ENCODE measurements around the gene PRDM16.

Gene PRDM16

DNA sequence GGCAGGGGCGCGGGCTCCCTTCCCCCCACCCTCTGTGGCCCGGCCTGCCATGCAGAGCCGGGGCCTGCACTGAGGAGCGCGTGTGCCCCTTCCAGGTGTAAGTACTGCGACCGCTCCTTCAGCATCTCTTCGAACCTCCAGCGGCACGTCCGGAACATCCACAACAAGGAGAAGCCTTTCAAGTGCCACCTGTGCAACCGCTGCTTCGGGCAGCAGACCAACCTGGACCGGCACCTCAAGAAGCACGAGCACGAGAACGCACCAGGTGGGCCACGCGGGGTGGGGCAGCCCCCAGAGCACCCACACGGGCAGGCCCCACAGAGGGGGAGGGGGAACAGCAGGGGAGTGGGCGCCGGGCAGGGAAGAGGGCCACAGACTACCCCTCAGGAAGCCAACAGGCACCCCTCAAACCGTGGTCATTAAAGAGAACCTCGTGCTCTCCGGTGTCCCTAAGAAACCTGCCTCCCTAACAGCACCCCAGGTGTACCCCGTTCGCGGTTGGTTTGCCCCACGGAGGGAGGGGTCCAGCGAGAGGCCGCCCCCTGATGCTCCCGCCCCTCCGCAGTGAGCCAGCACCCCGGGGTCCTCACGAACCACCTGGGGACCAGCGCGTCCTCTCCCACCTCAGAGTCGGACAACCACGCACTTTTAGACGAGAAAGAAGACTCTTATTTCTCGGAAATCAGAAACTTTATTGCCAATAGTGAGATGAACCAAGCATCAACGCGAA is 356.6 kb downstream of the PRDM16 start:
- Histone ChIP-seq H3K27ac (ENCODE audit: low read depth, low read length) (no peak overlapping the region), H3K4me1 (ENCODE audit: control insufficient read depth, insufficient read depth, low read length) (no peaks in the 10 kb centered on the region), H3K4me3 (ENCODE audit: low read length) (no peak overlapping the region), H3K36me3 (ENCODE audit: control insufficient read depth, insufficient read depth, low read length) (no peaks in the 10 kb centered on the region), H3K9ac (ENCODE audit: low read length) (no peak overlapping the region), H3K27me3 (ENCODE audit: control insufficient read depth, insufficient read depth, low read length) (peaks cover 6% of the 10 kb centered on the region)

DNA sequence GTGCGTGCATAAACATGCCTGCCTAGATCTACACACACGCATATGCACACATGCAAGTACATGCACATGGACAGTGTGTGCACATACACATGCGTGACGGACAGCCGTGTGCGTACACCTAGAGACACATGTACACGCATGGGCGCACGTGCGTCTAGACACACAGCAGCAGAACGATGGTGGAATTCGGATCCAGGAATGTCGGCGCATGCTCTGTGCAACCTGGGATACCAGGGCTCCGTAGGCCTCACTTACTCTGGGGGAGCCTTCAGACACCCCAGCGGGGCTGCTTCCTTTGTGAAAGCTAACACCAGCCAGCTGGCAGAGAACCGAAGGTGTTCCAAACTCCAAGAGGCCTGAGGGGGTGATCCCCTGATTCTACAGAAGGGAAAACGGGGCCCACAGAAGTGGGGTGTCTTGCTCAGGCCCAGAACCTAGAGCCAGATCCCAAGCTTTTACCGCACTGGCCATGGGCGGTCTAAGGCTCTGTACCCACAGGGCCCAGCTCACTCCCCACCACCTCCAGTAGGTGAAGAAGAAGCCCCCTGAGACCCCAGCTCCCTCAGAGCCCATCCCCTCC is 358.0 kb downstream of the PRDM16 start:
- H3K36me3 ChIP-seq (ENCODE audit: control insufficient read depth, insufficient read depth, low read length) = no peaks in the 10 kb centered on the region
- H3K9ac ChIP-seq (ENCODE audit: low read length) = no peak overlapping the region
- H3K27ac ChIP-seq (ENCODE audit: low read depth, low read length) = no peak overlapping the region
- no peaks in the 10 kb centered on the region for H3K4me1 ChIP-seq (ENCODE audit: control insufficient read depth, insufficient read depth, low read length)
- peaks cover 5% of the 10 kb centered on the region for H3K27me3 ChIP-seq (ENCODE audit: control insufficient read depth, insufficient read depth, low read length)
- H3K4me3 ChIP-seq (ENCODE audit: low read length) = no peak overlapping the region

DNA sequence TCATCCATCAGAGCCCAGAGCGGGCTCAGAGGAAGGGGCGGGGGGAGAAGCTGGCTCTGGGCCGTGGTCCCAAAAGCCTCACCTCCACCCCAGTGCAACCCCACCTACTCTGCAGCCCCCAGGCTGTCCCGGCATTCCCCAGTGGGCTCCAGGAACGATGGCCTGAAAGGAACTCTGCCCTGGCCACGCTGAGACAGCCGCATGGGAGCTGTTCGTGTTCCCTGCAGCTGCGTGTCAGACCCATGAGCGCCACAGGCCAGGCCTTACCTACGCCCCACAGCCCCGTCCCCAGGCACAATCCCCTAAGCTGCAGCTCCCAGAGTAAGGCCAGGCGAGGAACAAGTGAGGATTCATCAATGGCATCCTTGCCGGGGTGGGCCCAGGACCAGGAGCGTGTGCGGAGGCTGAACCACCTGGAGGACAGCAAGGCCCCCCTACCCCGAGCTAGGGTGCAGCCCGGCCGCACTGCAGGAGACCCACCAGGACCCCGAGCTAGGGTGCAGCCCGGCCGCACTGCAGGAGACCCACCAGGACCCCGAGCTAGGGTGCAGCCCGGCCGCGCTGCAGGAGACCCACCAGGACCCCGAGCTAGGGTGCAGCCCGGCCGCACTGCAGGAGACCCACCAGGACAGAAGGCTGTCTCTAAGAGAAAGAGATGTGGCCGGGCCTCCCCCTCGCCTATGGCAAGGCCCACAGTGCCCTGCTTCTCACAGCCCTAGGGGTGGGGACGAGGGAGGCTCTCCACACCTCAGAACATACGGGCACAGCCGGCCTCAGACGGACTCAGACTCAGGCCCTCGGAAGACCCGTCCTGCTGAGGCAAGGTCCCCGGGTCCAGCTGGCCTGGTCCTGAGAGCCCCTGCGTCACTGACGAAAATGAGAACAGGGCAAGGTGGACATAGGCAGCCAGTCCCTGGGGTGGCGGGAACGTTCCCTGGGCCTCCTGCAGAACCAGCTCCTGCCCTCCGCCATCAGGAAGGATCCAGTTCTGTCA is 359.0 kb downstream of the PRDM16 start:
- no peaks in the 10 kb centered on the region for H3K4me1 ChIP-seq (ENCODE audit: control insufficient read depth, insufficient read depth, low read length)
- no peak overlapping the region for H3K9ac ChIP-seq (ENCODE audit: low read length)
- H3K27me3 ChIP-seq (ENCODE audit: control insufficient read depth, insufficient read depth, low read length) = peaks cover 3% of the 10 kb centered on the region
- H3K36me3 ChIP-seq (ENCODE audit: control insufficient read depth, insufficient read depth, low read length) = no peaks in the 10 kb centered on the region
- H3K27ac ChIP-seq (ENCODE audit: low read depth, low read length) = no peak overlapping the region
- no peak overlapping the region for H3K4me3 ChIP-seq (ENCODE audit: low read length)

DNA sequence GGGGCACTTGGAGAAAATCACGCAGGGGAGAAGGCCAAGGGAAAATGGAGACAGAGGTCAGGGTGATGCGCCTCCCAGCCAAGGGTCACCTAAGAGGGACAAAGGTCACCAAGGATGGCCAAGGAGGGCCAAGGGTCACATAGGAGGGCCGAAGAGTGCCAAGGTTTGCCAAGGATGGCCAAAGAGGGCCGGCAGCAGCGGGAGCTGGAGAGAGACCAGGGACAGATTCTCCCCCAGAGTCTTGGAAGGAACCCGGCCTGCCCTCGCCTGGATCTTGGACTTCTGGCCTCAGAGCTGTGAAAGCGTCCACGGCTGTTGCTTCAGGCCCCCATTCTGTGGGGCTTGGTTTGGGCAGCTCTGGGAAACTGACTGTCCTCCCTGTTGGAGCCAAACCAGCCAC is 359.9 kb downstream of the PRDM16 start:
- Histone ChIP-seq H3K36me3 (ENCODE audit: control insufficient read depth, insufficient read depth, low read length) (no peaks in the 10 kb centered on the region), H3K27ac (ENCODE audit: low read depth, low read length) (no peak overlapping the region), H3K4me1 (ENCODE audit: control insufficient read depth, insufficient read depth, low read length) (no peaks in the 10 kb centered on the region), H3K4me3 (ENCODE audit: low read length) (no peak overlapping the region), H3K27me3 (ENCODE audit: control insufficient read depth, insufficient read depth, low read length) (peaks cover 2% of the 10 kb centered on the region), H3K9ac (ENCODE audit: low read length) (no peak overlapping the region)

DNA sequence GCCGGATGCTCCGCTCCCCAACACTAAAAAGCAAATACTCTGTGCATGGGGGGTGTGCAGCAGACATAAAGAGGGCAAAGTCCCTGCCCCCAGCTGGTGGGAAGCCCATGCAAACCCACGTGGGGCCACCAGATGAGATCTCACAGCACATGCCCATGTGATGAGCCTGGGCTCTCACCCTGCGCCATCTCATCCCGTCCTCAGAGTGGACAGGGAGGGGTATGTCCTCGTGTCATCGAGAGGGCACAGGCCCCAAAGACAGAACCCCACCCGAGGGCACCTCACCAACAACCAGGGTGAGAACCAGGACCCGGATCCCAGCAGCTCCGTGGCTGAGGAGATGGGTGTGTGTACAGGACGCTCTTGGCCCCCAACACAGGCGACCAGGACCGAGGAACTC is 360.3 kb downstream of the PRDM16 start:
- no peak overlapping the region for H3K4me3 ChIP-seq (ENCODE audit: low read length)
- H3K36me3 ChIP-seq (ENCODE audit: control insufficient read depth, insufficient read depth, low read length) = no peaks in the 10 kb centered on the region
- H3K4me1 ChIP-seq (ENCODE audit: control insufficient read depth, insufficient read depth, low read length) = no peaks in the 10 kb centered on the region
- no peak overlapping the region for H3K9ac ChIP-seq (ENCODE audit: low read length)
- H3K27ac ChIP-seq (ENCODE audit: low read depth, low read length) = no peak overlapping the region
- peaks cover 2% of the 10 kb centered on the region for H3K27me3 ChIP-seq (ENCODE audit: control insufficient read depth, insufficient read depth, low read length)

- H3K4me1 ChIP-seq (ENCODE audit: control insufficient read depth, insufficient read depth, low read length) = no peaks in the 10 kb centered on the region
- no peak overlapping the region for H3K27ac ChIP-seq (ENCODE audit: low read depth, low read length)
- H3K36me3 ChIP-seq (ENCODE audit: control insufficient read depth, insufficient read depth, low read length) = no peaks in the 10 kb centered on the region
- no peak overlapping the region for H3K9ac ChIP-seq (ENCODE audit: low read length)
- peaks cover 2% of the 10 kb centered on the region for H3K27me3 ChIP-seq (ENCODE audit: control insufficient read depth, insufficient read depth, low read length)
- H3K4me3 ChIP-seq (ENCODE audit: low read length) = no peak overlapping the region
These were observed 360.8 kb downstream of the PRDM16 start for GRCh38 chr1:3429766-3430165.

- Histone ChIP-seq H3K4me1 (ENCODE audit: control insufficient read depth, insufficient read depth, low read length) (no peaks in the 10 kb centered on the region), H3K9ac (ENCODE audit: low read length) (no peak overlapping the region), H3K27ac (ENCODE audit: low read depth, low read length) (no peak overlapping the region), H3K36me3 (ENCODE audit: control insufficient read depth, insufficient read depth, low read length) (no peaks in the 10 kb centered on the region), H3K27me3 (ENCODE audit: control insufficient read depth, insufficient read depth, low read length) (peaks cover 2% of the 10 kb centered on the region), H3K4me3 (ENCODE audit: low read length) (no peak overlapping the region)
These were observed 361.4 kb downstream of the PRDM16 start for GRCh38 chr1:3430406-3430805.

GRCh38 chr1:3430820-3431219 is 361.8 kb downstream of the PRDM16 start:
- no peaks in the 10 kb centered on the region for H3K36me3 ChIP-seq (ENCODE audit: control insufficient read depth, insufficient read depth, low read length)
- no peak overlapping the region for H3K27ac ChIP-seq (ENCODE audit: low read depth, low read length)
- no peaks in the 10 kb centered on the region for H3K4me1 ChIP-seq (ENCODE audit: control insufficient read depth, insufficient read depth, low read length)
- no peak overlapping the region for H3K4me3 ChIP-seq (ENCODE audit: low read length)
- no peak overlapping the region for H3K9ac ChIP-seq (ENCODE audit: low read length)
- H3K27me3 ChIP-seq (ENCODE audit: control insufficient read depth, insufficient read depth, low read length) = peaks cover 2% of the 10 kb centered on the region

DNA sequence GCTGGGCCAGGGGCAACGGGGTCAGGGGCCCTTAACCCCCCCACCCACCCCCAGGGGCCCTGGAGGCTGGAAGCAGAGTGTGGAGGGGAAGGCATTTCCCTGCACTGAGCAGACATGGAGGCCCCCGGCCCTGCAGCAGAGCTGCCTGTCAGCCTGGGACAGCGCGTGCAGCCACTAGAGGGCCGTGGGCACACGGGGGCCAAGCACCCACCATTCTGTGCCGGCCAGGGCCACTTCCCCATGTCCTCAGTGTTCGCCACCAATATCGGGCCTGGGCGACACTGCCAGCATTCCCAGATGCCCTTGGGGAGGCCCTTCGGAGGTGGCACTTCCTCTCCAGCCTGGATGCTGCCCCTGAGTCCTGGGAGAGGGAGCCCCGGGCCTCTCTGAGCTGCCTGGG is 362.3 kb downstream of the PRDM16 start:
- Histone ChIP-seq H3K4me3 (ENCODE audit: low read length) (no peak overlapping the region), H3K36me3 (ENCODE audit: control insufficient read depth, insufficient read depth, low read length) (no peaks in the 10 kb centered on the region), H3K27ac (ENCODE audit: low read depth, low read length) (no peak overlapping the region), H3K9ac (ENCODE audit: low read length) (no peak overlapping the region), H3K4me1 (ENCODE audit: control insufficient read depth, insufficient read depth, low read length) (no peaks in the 10 kb centered on the region), H3K27me3 (ENCODE audit: control insufficient read depth, insufficient read depth, low read length) (peaks cover 2% of the 10 kb centered on the region)

DNA sequence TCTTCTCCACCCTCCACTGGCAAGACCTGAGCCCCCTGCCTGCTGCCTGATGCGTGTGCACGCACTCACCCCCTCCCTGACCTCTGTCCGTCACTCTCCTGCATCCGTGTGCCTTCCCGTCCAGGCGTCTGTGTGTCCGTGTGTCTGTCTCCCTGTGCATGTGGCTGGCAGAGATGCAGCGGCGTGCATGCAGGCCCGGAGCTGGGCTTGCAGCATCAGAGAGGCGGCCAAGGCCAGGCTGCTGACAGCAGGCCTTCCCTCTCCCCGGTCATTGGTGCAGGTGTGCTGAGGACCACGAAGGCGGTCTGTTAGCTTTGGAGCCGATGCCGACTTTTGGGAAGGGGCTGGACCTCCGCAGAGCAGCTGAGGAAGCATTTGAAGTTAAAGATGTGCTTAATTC is 362.7 kb downstream of the PRDM16 start:
- no peak overlapping the region for H3K4me3 ChIP-seq (ENCODE audit: low read length)
- H3K9ac ChIP-seq (ENCODE audit: low read length) = no peak overlapping the region
- H3K36me3 ChIP-seq (ENCODE audit: control insufficient read depth, insufficient read depth, low read length) = no peaks in the 10 kb centered on the region
- H3K4me1 ChIP-seq (ENCODE audit: control insufficient read depth, insufficient read depth, low read length) = no peaks in the 10 kb centered on the region
- no peak overlapping the region for H3K27ac ChIP-seq (ENCODE audit: low read depth, low read length)
- peaks cover 2% of the 10 kb centered on the region for H3K27me3 ChIP-seq (ENCODE audit: control insufficient read depth, insufficient read depth, low read length)

GRCh38 chr1:3432306-3432705 is 363.3 kb downstream of the PRDM16 start:
- H3K9ac ChIP-seq (ENCODE audit: low read length) = no peak overlapping the region
- no peaks in the 10 kb centered on the region for H3K36me3 ChIP-seq (ENCODE audit: control insufficient read depth, insufficient read depth, low read length)

GRCh38 chr1:3433076-3433475 is 364.1 kb downstream of the PRDM16 start:
- no peak overlapping the region for H3K4me3 ChIP-seq (ENCODE audit: low read length)
- peaks cover 6% of the 10 kb centered on the region for H3K27me3 ChIP-seq (ENCODE audit: control insufficient read depth, insufficient read depth, low read length)
- no peaks in the 10 kb centered on the region for H3K36me3 ChIP-seq (ENCODE audit: control insufficient read depth, insufficient read depth, low read length)

More at GRCh38 chr1:3432306-3432705, 363.3 kb downstream of the PRDM16 start:
- H3K27me3 ChIP-seq (ENCODE audit: control insufficient read depth, insufficient read depth, low read length) = peaks cover 5% of the 10 kb centered on the region
- H3K4me1 ChIP-seq (ENCODE audit: control insufficient read depth, insufficient read depth, low read length) = no peaks in the 10 kb centered on the region
- no peak overlapping the region for H3K4me3 ChIP-seq (ENCODE audit: low read length)
- no peak overlapping the region for H3K27ac ChIP-seq (ENCODE audit: low read depth, low read length)

More at GRCh38 chr1:3433076-3433475, 364.1 kb downstream of the PRDM16 start:
- Histone ChIP-seq H3K4me1 (ENCODE audit: control insufficient read depth, insufficient read depth, low read length) (no peaks in the 10 kb centered on the region), H3K9ac (ENCODE audit: low read length) (no peak overlapping the region), H3K27ac (ENCODE audit: low read depth, low read length) (no peak overlapping the region)

Measured in rectal smooth muscle tissue (tissue), 1 donor.